K562 (cell line): Measurements from ENCODE around the gene NEK2. TPM values are rescaled to one million over a fixed set of nuclear protein-coding genes. Genes with fewer than 3 reads are reported as not detected.

ENCODE experiments used
- BRD4 ChIP-seq: fragments of 200-600 bp; sonication (generic); IDR thresholded peaks from 2 replicates; pipeline ENCODE4 v1.6.1; 2017; ENCODE audit warnings: inconsistent platforms
- E2F8 ChIP-seq: fragments of 450-650 bp; IDR thresholded peaks from 2 replicates; pipeline ENCODE4 v1.7.1; 2018; ENCODE audit warnings: mild to moderate bottlenecking, low read depth; ENCODE audit not compliant: partially characterized antibody
- FOXK2 ChIP-seq, 2 experiments: fragments of 450-650 bp; IDR thresholded peaks in 1 of 2; conservative IDR thresholded peaks in 1 of 2; 2 replicates each; pipeline ENCODE4 v1.6.1; 2016; ENCODE audit warnings: low read depth in 2 of 2, mild to moderate bottlenecking in 1 of 2
- HCFC1 ChIP-seq: IDR thresholded peaks from 2 replicates; pipeline ENCODE4 v1.6.1; 2012; ENCODE audit warnings: low read depth, low read length, improper control_type of control experiment
- HDAC2 ChIP-seq: fragments of 450-650 bp; IDR thresholded peaks from 2 replicates; pipeline ENCODE4 v1.6.1; 2016; ENCODE audit warnings: mild to moderate bottlenecking
- HLTF ChIP-seq: fragments of 450-650 bp; IDR thresholded peaks from 2 replicates; pipeline ENCODE4 v1.6.1; 2016
- HNRNPK ChIP-seq: fragments of 200-400 bp; formaldehyde crosslinking; IDR thresholded peaks from one replicate; pipeline ENCODE4 v1.6.1; 2018; ENCODE audit warnings: mild to moderate bottlenecking, low read depth, low read length; ENCODE audit not compliant: poor library complexity, severe bottlenecking
- HOXB6 ChIP-seq: fragments of 250-450 bp; sonication (Bioruptor Pico); IDR thresholded peaks from 2 replicates; pipeline ENCODE4 v1.5.1; 2022; ENCODE audit warnings: mild to moderate bottlenecking, borderline replicate concordance
- IFI16 ChIP-seq: fragments of 250-450 bp; sonication (Bioruptor Pico); IDR thresholded peaks from 2 replicates; pipeline ENCODE4 v2.1.2; 2022; ENCODE audit warnings: mild to moderate bottlenecking, inconsistent platforms
- MEF2D ChIP-seq: conservative IDR thresholded peaks from 2 replicates; pipeline ENCODE4 v1.6.1; 2016; ENCODE audit warnings: low read depth, missing genetic modification characterization, missing compliant biosample characterization
- NCOA6 ChIP-seq: fragments of 450-650 bp; IDR thresholded peaks from 2 replicates; pipeline ENCODE4 v1.6.1; 2017; ENCODE audit warnings: mild to moderate bottlenecking
- NEUROD1 ChIP-seq: fragments of 150-350 bp; IDR thresholded peaks from 2 replicates; pipeline ENCODE4 v1.6.1; 2014; ENCODE audit warnings: borderline replicate concordance, low read length, low read depth; ENCODE audit not compliant: partially characterized antibody
- NFRKB ChIP-seq: fragments of 450-650 bp; IDR thresholded peaks from 2 replicates; pipeline ENCODE4 v1.6.1; 2016; ENCODE audit warnings: low read depth
- NR4A1 ChIP-seq, 2 experiments: fragments of 250-450 bp in 1 of 2; fragments of 450-650 bp in 1 of 2; sonication (Bioruptor Pico) in 1 of 2; IDR thresholded peaks; 2 replicates each; pipeline versions ENCODE4 v1.4.0 to v1.6.1; 2016 to 2020; ENCODE audit warnings: mild to moderate bottlenecking in 2 of 2, missing compliant biosample characterization in 1 of 2, missing genetic modification characterization in 1 of 2, moderate library complexity in 1 of 2
- POLR2A ChIP-seq: fragments of 450-650 bp; conservative IDR thresholded peaks from 2 replicates; pipeline ENCODE4 v1.6.1; 2016
- POLR2AphosphoS2 ChIP-seq: IDR thresholded peaks from 2 replicates; pipeline ENCODE4 v1.6.1; 2012; ENCODE audit warnings: low read length, improper control_type of control experiment
- POU5F1 ChIP-seq: fragments of 150-350 bp; IDR thresholded peaks from 2 replicates; pipeline ENCODE4 v1.6.1; 2014; ENCODE audit warnings: borderline replicate concordance, low read length, low read depth, mild to moderate bottlenecking; ENCODE audit not compliant: partially characterized antibody
- RBM39 ChIP-seq: fragments of 200-400 bp; formaldehyde crosslinking; optimal IDR thresholded peaks from 2 replicates; pipeline ENCODE3; 2018; ENCODE audit warnings: low read depth, low read length
- SAFB ChIP-seq: fragments of 200-400 bp; formaldehyde crosslinking; IDR thresholded peaks from 2 replicates; pipeline ENCODE4 v1.6.1; 2017; ENCODE audit warnings: low read depth, low read length, borderline replicate concordance
- SMAD4 ChIP-seq: fragments of 250-450 bp; sonication (Bioruptor Pico); conservative IDR thresholded peaks from 2 replicates; pipeline ENCODE4 v1.8.0; 2021; ENCODE audit warnings: inconsistent platforms, mild to moderate bottlenecking, moderate library complexity
- SREBF1 ChIP-seq: fragments of 150-350 bp; IDR thresholded peaks from 2 replicates; pipeline ENCODE4 v1.6.1; 2014; ENCODE audit warnings: antibody characterized with exemption, low read depth, low read length, borderline replicate concordance
- YY1 ChIP-seq, 3 experiments: IDR thresholded peaks; 2 replicates each; pipeline ENCODE4 v1.6.1; 2011; ENCODE audit warnings: low read length in 2 of 3, mild to moderate bottlenecking in 2 of 3, moderate library complexity in 2 of 3, borderline replicate concordance in 1 of 3, control low read depth in 1 of 3, low read depth in 1 of 3; ENCODE audit not compliant: insufficient read depth in 3 of 3, insufficient replicate concordance in 2 of 3, control insufficient read depth in 1 of 3, insufficient read length in 1 of 3; ENCODE audit errors: extremely low read depth in 1 of 3
- ZBTB1 ChIP-seq: sonication (generic); formaldehyde crosslinking; IDR thresholded peaks from 2 replicates; pipeline ENCODE4 v1.8.1; 2023; ENCODE audit warnings: missing genetic modification reagents, low read depth, mild to moderate bottlenecking, borderline replicate concordance
- ZNF124 ChIP-seq: sonication (generic); formaldehyde crosslinking; IDR thresholded peaks from 2 replicates; pipeline ENCODE4 v1.8.1; 2022; ENCODE audit warnings: missing genetic modification reagents
- ZNF133 ChIP-seq: fragments of 250-450 bp; sonication (Bioruptor Pico); IDR thresholded peaks from 2 replicates; pipeline ENCODE4 v1.4.0; 2020; ENCODE audit warnings: mild to moderate bottlenecking
- ZNF354B ChIP-seq: fragments of 250-450 bp; sonication (Bioruptor Pico); IDR thresholded peaks from 2 replicates; pipeline ENCODE4 v1.4.0; 2020
- ZNF41 ChIP-seq: fragments of 250-450 bp; sonication (Bioruptor Pico); conservative IDR thresholded peaks from 2 replicates; pipeline ENCODE4 v1.4.0; 2020; ENCODE audit warnings: mild to moderate bottlenecking
- ZNF444 ChIP-seq: fragments of 250-450 bp; sonication (Bioruptor Pico); IDR thresholded peaks from 2 replicates; pipeline ENCODE4 v1.4.0; 2020; ENCODE audit warnings: mild to moderate bottlenecking, moderate library complexity
- polyA plus RNA-seq, 8 experiments: library from polyadenylated mRNA; depleted of rRNA in 4 of 8; stranded (reverse) in 5 of 8; unstranded in 3 of 8; fragments of >200 nt; fragmentation: Nextera tagmentation in 2 of 8; fragmentation: Illumina TruSeq in 1 of 8; extraction: Ambion mirVana in 2 of 8; extraction: Trizol in 1 of 8; gene quantifications; 2 replicates each; pipeline versions ENCODE4 v1.2.1 to v1.2.3, GENCODE V29; 2011 to 2014; ENCODE audit warnings: inconsistent platforms in 1 of 8, missing spikeins in 1 of 8
- total RNA-seq, 7 experiments: library from RNA; depleted of rRNA in 6 of 7; stranded (reverse); fragments of >200 nt in 6 of 7; fragmentation: Illumina TruSeq in 2 of 7; extraction: Trizol in 2 of 7; gene quantifications; 2 replicates each; pipeline versions ENCODE4 v1.2.1 to v1.2.3, GENCODE V29; 2011 to 2021; ENCODE audit warnings: low replicate concordance in 1 of 7

Gene NEK2
- total and polyA plus RNA-seq, 9 of the 15 experiments (the other 6 are each of a cell fraction or from before 2014, with no cell fraction given): 30.0 to 74.7 (median 66.4) TPM

GRCh38 chr1:211698161-211699026 is 23.0 kb upstream of the NEK2 start (continued):
- TF ChIP-seq POU5F1: no peak
- no peak for TF ChIP-seq ZNF354B (CRISPR knock-in tag)
- no peak for TF ChIP-seq RBM39
- TF ChIP-seq HNRNPK: no peak
- no peak for TF ChIP-seq MEF2D
- no peak for TF ChIP-seq POLR2AphosphoS2
- TF ChIP-seq E2F8: no peak
- no peak; the same call in 1 of the 2 replicates for TF ChIP-seq HDAC2
- no peak for TF ChIP-seq FOXK2 (conservative IDR thresholded peaks at IDR 0.05 in 1 of 2, IDR thresholded peaks at IDR 0.05 in 1 of 2; ENCODE audit: low read depth in 2 of 2)
- TF ChIP-seq ZNF124 (CRISPR knock-in tag): no peak
- TF ChIP-seq HLTF: no peak
- TF ChIP-seq SAFB: no peak
- TF ChIP-seq YY1 (IDR thresholded peaks at IDR 0.05; ENCODE audit: borderline replicate concordance in 1 of 3, control insufficient read depth in 1 of 3, extremely low read depth in 1 of 3, insufficient read depth in 3 of 3, insufficient read length in 1 of 3, insufficient replicate concordance in 2 of 3, low read depth in 1 of 3, low read length in 2 of 3): peak in 1 of 3 experiments; percentile 33
- no peak for TF ChIP-seq ZNF133 (CRISPR knock-in tag)
- TF ChIP-seq SMAD4: peak; percentile 58
- no peak for TF ChIP-seq POLR2A
- peak; percentile 30; the same call in 1 of the 2 replicates for TF ChIP-seq SREBF1
- peak; percentile 31 for TF ChIP-seq NEUROD1
- peak; percentile 31; the same call in 1 of the 2 replicates for TF ChIP-seq NR4A1 (CRISPR knock-in tag; IDR thresholded peaks at IDR 0.05)
- peak; percentile 30; the same call in 1 of the 2 replicates for TF ChIP-seq NR4A1 (tag; IDR thresholded peaks at IDR 0.05)
- no peak for TF ChIP-seq ZBTB1 (CRISPR knock-in tag)
- TF ChIP-seq ZNF444 (CRISPR knock-in tag): no peak
- peak; percentile 40; the same call in 1 of the 2 replicates for TF ChIP-seq HCFC1
- no peak for TF ChIP-seq BRD4
- TF ChIP-seq IFI16: no peak
- TF ChIP-seq ZNF41: no peak
- TF ChIP-seq NCOA6: no peak
- TF ChIP-seq NFRKB: no peak
- no peak for TF ChIP-seq HOXB6 (CRISPR knock-in tag)
